ENCODE measurements around the gene ATG12. TPM values are rescaled to one million over a fixed set of nuclear protein-coding genes. Genes with fewer than 3 reads are reported as not detected.

The ATG12 gene
- total RNA-seq, 4 donors from 2014 or later = 27.4 to 118 (median 63.7) TPM

GRCh38 chr5:115807654-115808052 lies 33.7 kb downstream of the ATG12 start:
- intact Hi-C loops (cut with DNase I; ENCODE audit: low total_unique reads) = no loop called here
- Histone ChIP-seq H3K27ac (no peak overlapping the region), H3K9me3 (no peaks in the 10 kb centered on the region), H3K4me3 (no peak overlapping the region), H3K4me1 (no peaks in the 10 kb centered on the region), H3K27me3 (no peaks in the 10 kb centered on the region), H3K36me3 (no peaks in the 10 kb centered on the region)
- TF ChIP-seq, protein P1, sequence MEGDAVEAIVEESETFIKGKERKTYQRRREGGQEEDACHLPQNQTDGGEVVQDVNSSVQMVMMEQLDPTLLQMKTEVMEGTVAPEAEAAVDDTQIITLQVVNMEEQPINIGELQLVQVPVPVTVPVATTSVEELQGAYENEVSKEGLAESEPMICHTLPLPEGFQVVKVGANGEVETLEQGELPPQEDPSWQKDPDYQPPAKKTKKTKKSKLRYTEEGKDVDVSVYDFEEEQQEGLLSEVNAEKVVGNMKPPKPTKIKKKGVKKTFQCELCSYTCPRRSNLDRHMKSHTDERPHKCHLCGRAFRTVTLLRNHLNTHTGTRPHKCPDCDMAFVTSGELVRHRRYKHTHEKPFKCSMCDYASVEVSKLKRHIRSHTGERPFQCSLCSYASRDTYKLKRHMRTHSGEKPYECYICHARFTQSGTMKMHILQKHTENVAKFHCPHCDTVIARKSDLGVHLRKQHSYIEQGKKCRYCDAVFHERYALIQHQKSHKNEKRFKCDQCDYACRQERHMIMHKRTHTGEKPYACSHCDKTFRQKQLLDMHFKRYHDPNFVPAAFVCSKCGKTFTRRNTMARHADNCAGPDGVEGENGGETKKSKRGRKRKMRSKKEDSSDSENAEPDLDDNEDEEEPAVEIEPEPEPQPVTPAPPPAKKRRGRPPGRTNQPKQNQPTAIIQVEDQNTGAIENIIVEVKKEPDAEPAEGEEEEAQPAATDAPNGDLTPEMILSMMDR (IDR thresholded peaks at IDR 0.05) = no peak
- TF ChIP-seq POLR2A (IDR thresholded peaks at IDR 0.05) = no peak
- no peak for DNase-seq

GRCh38 chr5:115806986-115807653 lies 34.2 kb downstream of the ATG12 start:
- no peak for DNase-seq
- Histone ChIP-seq H3K9me3 (no peaks in the 10 kb centered on the region), H3K27me3 (no peaks in the 10 kb centered on the region), H3K36me3 (no peaks in the 10 kb centered on the region), H3K4me1 (no peaks in the 10 kb centered on the region), H3K4me3 (no peak overlapping the region), H3K27ac (no peak overlapping the region)
- intact Hi-C loops (cut with DNase I; ENCODE audit: low total_unique reads) = no loop called here
- no peak for TF ChIP-seq POLR2A (IDR thresholded peaks at IDR 0.05)
- TF ChIP-seq, protein P1 (IDR thresholded peaks at IDR 0.05) = no peak

- DNase-seq = no peak
- intact Hi-C loops (cut with DNase I; ENCODE audit: low total_unique reads) = no loop called here
- Histone ChIP-seq H3K27ac (no peak overlapping the region), H3K27me3 (no peaks in the 10 kb centered on the region), H3K4me1 (no peaks in the 10 kb centered on the region), H3K4me3 (no peak overlapping the region), H3K9me3 (no peaks in the 10 kb centered on the region), H3K36me3 (no peaks in the 10 kb centered on the region)
- no peak for TF ChIP-seq POLR2A (IDR thresholded peaks at IDR 0.05)
- TF ChIP-seq, protein P1 (IDR thresholded peaks at IDR 0.05) = no peak
Measured at GRCh38 chr5:115801984-115802383, 39.4 kb downstream of the ATG12 start.

GRCh38 chr5:115801152-115801551 lies 40.2 kb downstream of the ATG12 start:
- Histone ChIP-seq H3K9me3 (no peaks in the 10 kb centered on the region), H3K36me3 (no peaks in the 10 kb centered on the region), H3K27me3 (no peaks in the 10 kb centered on the region), H3K27ac (no peak overlapping the region), H3K4me1 (no peaks in the 10 kb centered on the region), H3K4me3 (no peak overlapping the region)
- TF ChIP-seq POLR2A (IDR thresholded peaks at IDR 0.05) = no peak
- TF ChIP-seq, protein P1 (IDR thresholded peaks at IDR 0.05) = no peak
- intact Hi-C loops (cut with DNase I; ENCODE audit: low total_unique reads) = no loop called here
- DNase-seq = no peak

DNA sequence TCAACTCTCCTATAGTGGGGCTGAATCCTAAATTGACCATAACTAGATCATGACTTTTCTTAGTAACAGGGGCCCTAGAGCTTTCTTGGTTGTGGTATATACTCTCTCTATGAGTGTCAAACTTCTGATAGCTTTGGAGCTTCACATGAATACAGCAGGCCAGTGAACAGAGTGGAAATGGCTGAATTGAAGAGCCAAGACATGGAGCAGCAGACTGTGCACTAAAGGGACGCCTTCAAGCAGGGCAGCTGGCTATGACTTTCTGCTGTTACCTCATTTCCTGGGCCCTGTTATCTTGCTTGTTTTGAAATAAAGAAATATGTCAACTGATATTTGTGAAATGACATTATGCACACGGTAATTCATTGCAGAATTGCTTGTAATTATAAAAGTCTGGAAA lies 41.3 kb downstream of the ATG12 start:
- Histone ChIP-seq H3K4me3 (no peak overlapping the region), H3K4me1 (no peaks in the 10 kb centered on the region), H3K27ac (no peak overlapping the region), H3K9me3 (no peaks in the 10 kb centered on the region), H3K36me3 (no peaks in the 10 kb centered on the region), H3K27me3 (no peaks in the 10 kb centered on the region)
- no peak for TF ChIP-seq POLR2A (IDR thresholded peaks at IDR 0.05)
- TF ChIP-seq, protein P1 (IDR thresholded peaks at IDR 0.05) = no peak
- no peak for DNase-seq
- intact Hi-C loops (cut with DNase I; ENCODE audit: low total_unique reads) = no loop called here

Measured in uterus (tissue), 4 donors.